ENCODE data around the gene DEDD.

DNA sequence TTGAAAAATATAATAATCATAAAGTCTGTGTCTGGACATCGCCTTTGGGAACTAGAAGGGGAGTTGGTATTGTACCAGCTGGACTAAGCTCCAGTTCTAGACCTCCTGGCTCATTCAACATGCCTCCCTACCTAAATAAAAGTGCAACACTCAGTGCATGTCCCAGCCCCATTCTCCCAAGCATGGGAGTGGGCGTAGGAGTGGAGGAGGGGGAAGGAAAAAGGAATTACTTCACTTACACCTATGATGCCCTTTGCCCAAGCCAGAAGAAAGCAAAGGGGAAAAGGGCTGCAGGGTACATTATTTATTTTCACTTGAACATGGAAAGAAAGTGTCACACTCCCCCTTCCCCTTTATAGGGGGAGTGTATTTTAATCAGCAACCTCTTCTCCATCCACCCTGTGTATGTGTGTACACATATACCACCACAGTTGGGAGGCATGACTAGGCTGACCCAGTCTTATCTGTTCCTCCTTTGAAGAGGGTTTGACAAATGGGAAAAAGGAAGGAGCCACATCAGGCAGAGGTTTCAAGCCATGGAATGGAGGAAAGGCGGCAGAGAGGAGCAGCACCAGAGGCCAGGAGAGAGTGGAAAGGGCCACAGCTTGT is 11.3 kb downstream of the DEDD start:
- TF ChIP-seq, protein P1, sequence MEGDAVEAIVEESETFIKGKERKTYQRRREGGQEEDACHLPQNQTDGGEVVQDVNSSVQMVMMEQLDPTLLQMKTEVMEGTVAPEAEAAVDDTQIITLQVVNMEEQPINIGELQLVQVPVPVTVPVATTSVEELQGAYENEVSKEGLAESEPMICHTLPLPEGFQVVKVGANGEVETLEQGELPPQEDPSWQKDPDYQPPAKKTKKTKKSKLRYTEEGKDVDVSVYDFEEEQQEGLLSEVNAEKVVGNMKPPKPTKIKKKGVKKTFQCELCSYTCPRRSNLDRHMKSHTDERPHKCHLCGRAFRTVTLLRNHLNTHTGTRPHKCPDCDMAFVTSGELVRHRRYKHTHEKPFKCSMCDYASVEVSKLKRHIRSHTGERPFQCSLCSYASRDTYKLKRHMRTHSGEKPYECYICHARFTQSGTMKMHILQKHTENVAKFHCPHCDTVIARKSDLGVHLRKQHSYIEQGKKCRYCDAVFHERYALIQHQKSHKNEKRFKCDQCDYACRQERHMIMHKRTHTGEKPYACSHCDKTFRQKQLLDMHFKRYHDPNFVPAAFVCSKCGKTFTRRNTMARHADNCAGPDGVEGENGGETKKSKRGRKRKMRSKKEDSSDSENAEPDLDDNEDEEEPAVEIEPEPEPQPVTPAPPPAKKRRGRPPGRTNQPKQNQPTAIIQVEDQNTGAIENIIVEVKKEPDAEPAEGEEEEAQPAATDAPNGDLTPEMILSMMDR (IDR thresholded peaks at IDR 0.05) = no peak
- TF ChIP-seq, protein P2, sequence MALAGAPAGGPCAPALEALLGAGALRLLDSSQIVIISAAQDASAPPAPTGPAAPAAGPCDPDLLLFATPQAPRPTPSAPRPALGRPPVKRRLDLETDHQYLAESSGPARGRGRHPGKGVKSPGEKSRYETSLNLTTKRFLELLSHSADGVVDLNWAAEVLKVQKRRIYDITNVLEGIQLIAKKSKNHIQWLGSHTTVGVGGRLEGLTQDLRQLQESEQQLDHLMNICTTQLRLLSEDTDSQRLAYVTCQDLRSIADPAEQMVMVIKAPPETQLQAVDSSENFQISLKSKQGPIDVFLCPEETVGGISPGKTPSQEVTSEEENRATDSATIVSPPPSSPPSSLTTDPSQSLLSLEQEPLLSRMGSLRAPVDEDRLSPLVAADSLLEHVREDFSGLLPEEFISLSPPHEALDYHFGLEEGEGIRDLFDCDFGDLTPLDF (CRISPR knock-in tag; IDR thresholded peaks at IDR 0.05) = no peak
- TF ChIP-seq, protein P3, sequence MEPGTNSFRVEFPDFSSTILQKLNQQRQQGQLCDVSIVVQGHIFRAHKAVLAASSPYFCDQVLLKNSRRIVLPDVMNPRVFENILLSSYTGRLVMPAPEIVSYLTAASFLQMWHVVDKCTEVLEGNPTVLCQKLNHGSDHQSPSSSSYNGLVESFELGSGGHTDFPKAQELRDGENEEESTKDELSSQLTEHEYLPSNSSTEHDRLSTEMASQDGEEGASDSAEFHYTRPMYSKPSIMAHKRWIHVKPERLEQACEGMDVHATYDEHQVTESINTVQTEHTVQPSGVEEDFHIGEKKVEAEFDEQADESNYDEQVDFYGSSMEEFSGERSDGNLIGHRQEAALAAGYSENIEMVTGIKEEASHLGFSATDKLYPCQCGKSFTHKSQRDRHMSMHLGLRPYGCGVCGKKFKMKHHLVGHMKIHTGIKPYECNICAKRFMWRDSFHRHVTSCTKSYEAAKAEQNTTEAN (CRISPR knock-in tag; IDR thresholded peaks at IDR 0.05) = no peak
- TF ChIP-seq, protein P4, sequence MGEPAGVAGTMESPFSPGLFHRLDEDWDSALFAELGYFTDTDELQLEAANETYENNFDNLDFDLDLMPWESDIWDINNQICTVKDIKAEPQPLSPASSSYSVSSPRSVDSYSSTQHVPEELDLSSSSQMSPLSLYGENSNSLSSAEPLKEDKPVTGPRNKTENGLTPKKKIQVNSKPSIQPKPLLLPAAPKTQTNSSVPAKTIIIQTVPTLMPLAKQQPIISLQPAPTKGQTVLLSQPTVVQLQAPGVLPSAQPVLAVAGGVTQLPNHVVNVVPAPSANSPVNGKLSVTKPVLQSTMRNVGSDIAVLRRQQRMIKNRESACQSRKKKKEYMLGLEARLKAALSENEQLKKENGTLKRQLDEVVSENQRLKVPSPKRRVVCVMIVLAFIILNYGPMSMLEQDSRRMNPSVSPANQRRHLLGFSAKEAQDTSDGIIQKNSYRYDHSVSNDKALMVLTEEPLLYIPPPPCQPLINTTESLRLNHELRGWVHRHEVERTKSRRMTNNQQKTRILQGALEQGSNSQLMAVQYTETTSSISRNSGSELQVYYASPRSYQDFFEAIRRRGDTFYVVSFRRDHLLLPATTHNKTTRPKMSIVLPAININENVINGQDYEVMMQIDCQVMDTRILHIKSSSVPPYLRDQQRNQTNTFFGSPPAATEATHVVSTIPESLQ (CRISPR knock-in tag; IDR thresholded peaks at IDR 0.05) = no peak
- TF ChIP-seq SP1 (CRISPR knock-in tag; conservative IDR thresholded peaks at IDR 0.05) (no peak), RELA (CRISPR knock-in tag; IDR thresholded peaks at IDR 0.05; ENCODE audit: borderline replicate concordance) (no peak), ZNF138 (CRISPR knock-in tag; conservative IDR thresholded peaks at IDR 0.05) (no peak), RORB (CRISPR knock-in tag; IDR thresholded peaks at IDR 0.05) (no peak), CREB1 (CRISPR knock-in tag; IDR thresholded peaks at IDR 0.05) (no peak)
- TF ChIP-seq, protein P5, sequence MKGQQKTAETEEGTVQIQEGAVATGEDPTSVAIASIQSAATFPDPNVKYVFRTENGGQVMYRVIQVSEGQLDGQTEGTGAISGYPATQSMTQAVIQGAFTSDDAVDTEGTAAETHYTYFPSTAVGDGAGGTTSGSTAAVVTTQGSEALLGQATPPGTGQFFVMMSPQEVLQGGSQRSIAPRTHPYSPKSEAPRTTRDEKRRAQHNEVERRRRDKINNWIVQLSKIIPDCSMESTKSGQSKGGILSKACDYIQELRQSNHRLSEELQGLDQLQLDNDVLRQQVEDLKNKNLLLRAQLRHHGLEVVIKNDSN (CRISPR knock-in tag; IDR thresholded peaks at IDR 0.05) = no peak
- TF ChIP-seq, protein P6, sequence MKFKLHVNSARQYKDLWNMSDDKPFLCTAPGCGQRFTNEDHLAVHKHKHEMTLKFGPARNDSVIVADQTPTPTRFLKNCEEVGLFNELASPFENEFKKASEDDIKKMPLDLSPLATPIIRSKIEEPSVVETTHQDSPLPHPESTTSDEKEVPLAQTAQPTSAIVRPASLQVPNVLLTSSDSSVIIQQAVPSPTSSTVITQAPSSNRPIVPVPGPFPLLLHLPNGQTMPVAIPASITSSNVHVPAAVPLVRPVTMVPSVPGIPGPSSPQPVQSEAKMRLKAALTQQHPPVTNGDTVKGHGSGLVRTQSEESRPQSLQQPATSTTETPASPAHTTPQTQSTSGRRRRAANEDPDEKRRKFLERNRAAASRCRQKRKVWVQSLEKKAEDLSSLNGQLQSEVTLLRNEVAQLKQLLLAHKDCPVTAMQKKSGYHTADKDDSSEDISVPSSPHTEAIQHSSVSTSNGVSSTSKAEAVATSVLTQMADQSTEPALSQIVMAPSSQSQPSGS (CRISPR knock-in tag; IDR thresholded peaks at IDR 0.05; ENCODE audit: borderline replicate concordance, low read depth) = no peak

All from WTC11 (cell line).